UCSD-AML1 (cell line): Measurements from ENCODE around the gene CRADD.

ENCODE experiments used
- DNase-seq: peaks from one replicate; lab custom pipeline; 2025; ENCODE audit not compliant: unreplicated experiment; lab: John Stamatoyannopoulos, UW

Gene CRADD

GRCh38 chr12:93836620-93837260 lies 159.6 kb downstream of the CRADD start:
- DNase-seq: no peak

GRCh38 chr12:93838193-93838592 lies 161.0 kb downstream of the CRADD start:
- DNase-seq: no peak

- no peak for DNase-seq
Measured at GRCh38 chr12:93839064-93839463, 161.9 kb downstream of the CRADD start.

GRCh38 chr12:93841671-93842070 lies 164.5 kb downstream of the CRADD start:
- no peak for DNase-seq

GRCh38 chr12:93844164-93844784 lies 167.1 kb downstream of the CRADD start:
- DNase-seq: no peak

- DNase-seq: no peak
Measured at GRCh38 chr12:93846936-93847516, 169.9 kb downstream of the CRADD start.

- no peak for DNase-seq
Measured at GRCh38 chr12:93847517-93848474, 170.6 kb downstream of the CRADD start.

GRCh38 chr12:93848523-93849101 lies 171.4 kb downstream of the CRADD start:
- peak; percentile 28 for DNase-seq

GRCh38 chr12:93849946-93850345 lies 172.8 kb downstream of the CRADD start:
- DNase-seq: no peak

- DNase-seq: no peak
Measured at GRCh38 chr12:93850481-93851256, 173.5 kb downstream of the CRADD start.

GRCh38 chr12:93851257-93851671 lies 174.1 kb downstream of the CRADD start:
- DNase-seq: no peak

- DNase-seq: no peak
Measured at GRCh38 chr12:93852173-93852591, 175.0 kb downstream of the CRADD start.

GRCh38 chr12:93853698-93854478 lies 176.7 kb downstream of the CRADD start:
- DNase-seq: peak; percentile 24

GRCh38 chr12:93855261-93855660 lies 178.1 kb downstream of the CRADD start:
- no peak for DNase-seq

GRCh38 chr12:93856611-93857010 lies 179.4 kb downstream of the CRADD start:
- DNase-seq: no peak

- DNase-seq: no peak
Measured at GRCh38 chr12:93857279-93857938, 180.2 kb downstream of the CRADD start.

GRCh38 chr12:93857991-93858447 lies 180.8 kb downstream of the CRADD start:
- DNase-seq: no peak

- no peak for DNase-seq
Measured at GRCh38 chr12:93860668-93861373, 183.6 kb downstream of the CRADD start.
